GM11168 (cell line): ENCODE data around the gene PTGDR2.

Experiments
- in situ Hi-C: fragments of 300-500 bp; cut with MboI; formaldehyde crosslinking; loops from one replicate; pipeline ENCODE4 v1.12.0; 2022; ENCODE audit warnings: low sequenced_read_pairs; ENCODE audit not compliant: unreplicated experiment

The PTGDR2 gene

GRCh38 chr11:60855726-60856633, at the start of gene PTGDR2:
TSS of gene PTGDR2 (minus strand) at chr11:60855950. CDS start at chr11:60853722, 2,228 bp downstream.
- in situ Hi-C loops: no loop called here

DNA sequence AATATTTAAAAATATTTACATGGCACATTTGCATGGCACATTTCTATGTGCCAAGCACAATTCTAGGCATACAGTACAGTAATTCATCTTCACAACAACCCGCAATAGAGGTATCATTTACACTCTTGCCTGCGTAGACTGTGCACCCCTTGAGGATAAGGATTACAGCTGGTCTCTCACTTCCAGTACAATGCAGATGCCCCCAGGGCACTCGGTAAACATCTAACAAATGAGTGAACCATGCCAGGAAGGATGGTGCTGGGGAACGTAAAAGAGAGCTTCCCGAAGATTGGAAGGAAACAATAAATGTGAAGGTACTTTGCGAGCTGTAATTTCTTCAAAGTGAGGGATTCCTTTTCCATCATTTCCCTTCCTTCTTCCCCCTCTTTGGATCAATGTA, 49.3 kb upstream of the PTGDR2 start:
- in situ Hi-C loops: no loop called here

DNA sequence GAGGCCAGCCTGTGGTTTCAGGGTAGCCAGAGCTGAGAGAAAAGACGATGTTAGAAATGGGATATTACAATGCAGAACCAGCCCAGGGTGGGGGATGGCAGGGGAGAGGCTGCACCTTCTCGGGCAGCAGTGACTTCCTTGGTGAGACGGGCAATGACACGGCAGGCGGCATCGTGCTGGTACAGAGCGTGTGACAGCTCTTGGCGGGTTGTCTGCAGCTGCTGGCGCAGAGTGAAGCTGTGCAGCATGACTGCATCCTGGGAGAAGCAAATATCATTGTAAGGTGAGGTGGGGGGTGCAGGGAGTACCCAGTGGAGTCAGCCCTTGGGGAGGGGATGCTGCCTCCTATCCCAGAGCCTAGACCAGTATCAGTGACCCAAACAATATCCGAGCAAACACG, 46.9 kb upstream of the PTGDR2 start:
- in situ Hi-C loops: no loop called here

GRCh38 chr11:60900673-60901404, 45.1 kb upstream of the PTGDR2 start:
- in situ Hi-C loops: no loop called here

DNA sequence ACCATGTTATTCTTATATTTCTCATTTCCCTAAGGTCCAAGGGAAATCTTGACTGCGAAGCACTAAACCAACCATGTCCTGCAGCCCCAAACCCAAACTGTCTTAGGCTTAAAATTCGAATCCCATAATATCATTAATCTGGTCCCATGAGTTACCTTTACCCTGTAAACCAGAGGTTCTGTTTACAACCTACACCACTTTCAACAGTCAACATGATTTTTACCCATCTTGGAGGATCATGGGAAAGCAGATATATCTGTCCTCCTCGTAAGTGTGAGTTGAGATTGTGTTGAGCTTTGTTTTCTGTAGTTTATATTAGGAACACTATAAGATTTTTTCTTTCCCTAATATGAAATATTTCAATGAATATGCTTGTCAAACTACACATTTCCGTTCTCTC, 44.2 kb upstream of the PTGDR2 start:
- in situ Hi-C loops: no loop called here

DNA sequence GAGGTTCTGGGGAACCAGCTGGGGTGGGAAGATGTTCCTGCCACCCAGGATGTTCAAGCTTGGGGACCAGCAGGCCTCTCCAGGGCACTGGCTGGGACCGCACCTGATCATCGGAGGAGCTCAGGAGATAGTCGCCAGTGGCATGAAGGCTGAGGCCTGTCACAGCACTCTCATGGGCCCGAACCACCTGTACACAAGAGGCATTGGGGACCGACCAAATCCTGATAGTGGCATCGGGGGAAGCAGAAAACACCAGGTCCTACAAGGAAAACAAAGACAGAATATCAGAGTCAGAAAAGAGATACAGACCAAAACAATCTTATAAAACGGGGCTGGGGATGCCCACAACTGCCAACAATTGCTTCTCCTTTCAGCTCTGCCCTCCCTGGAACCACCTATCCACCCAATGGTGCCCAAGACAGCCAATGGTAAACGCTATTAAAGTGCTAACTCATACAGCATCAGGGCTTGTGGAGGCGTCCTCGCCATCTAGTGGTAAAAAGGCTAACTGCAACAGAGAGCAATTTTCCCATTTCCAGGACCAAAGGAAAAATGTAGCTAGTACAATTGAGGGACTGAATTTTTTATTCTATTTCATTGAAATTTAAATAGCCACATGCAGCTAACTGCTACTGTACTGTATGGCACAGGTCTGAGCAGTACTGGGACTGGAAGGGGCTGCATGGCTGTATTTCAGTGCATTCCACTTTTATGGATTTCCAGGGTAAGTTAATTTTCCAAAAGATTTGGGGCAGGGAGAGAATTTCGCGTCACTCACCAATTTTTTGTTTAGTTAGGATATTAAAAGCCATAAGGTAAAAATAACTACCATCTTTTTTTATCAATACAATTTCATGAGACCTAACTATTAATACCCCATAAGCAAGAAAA, 43.5 kb upstream of the PTGDR2 start:
- in situ Hi-C loops: no loop called here

DNA sequence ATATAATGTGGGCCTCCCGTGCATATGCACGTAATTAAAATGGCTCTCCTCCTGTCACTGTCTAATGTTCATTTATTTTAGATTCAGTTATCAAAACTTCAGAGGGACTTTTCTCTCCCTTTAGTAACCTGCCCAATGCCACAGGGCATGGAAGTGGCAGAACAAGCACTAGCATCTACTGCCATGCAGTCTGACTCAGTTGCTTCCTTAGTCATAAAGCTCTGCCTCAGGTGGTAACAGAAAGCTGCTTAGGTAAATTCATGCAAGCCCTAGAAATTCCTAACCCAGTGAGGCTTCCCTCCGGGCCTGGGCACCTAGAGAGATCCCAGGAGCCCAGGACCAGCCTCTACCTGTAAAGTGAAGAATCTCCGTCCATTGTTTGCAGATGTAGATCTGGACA, 41.7 kb upstream of the PTGDR2 start:
- in situ Hi-C loops: no loop called here

GRCh38 chr11:60895687-60896086, 39.9 kb upstream of the PTGDR2 start:
- in situ Hi-C loops: no loop called here

GRCh38 chr11:60891103-60891741, 35.5 kb upstream of the PTGDR2 start:
- in situ Hi-C loops: no loop called here

GRCh38 chr11:60890696-60891095, 34.9 kb upstream of the PTGDR2 start:
- in situ Hi-C loops: no loop called here

DNA sequence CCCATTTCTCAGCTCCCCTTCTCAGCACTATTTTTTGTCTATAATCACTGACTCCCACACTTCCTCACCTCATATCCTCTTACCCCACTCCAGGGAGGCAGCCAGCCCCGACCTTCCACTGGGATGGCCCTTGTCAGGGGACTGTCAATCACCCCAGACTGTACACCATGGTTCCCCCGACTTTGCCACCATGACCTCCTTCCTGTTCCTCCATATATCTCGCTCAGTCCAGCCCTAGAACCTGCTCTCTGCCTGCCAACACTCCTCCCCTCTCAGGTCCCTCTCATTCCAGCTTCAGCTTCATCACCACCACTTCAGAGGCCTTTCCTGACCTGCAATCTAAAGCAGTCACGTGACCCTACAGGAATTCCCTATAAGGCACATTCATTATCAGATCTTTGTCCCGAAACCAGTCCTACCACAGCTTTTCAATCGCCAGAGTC, 34.1 kb upstream of the PTGDR2 start:
- in situ Hi-C loops: no loop called here

DNA sequence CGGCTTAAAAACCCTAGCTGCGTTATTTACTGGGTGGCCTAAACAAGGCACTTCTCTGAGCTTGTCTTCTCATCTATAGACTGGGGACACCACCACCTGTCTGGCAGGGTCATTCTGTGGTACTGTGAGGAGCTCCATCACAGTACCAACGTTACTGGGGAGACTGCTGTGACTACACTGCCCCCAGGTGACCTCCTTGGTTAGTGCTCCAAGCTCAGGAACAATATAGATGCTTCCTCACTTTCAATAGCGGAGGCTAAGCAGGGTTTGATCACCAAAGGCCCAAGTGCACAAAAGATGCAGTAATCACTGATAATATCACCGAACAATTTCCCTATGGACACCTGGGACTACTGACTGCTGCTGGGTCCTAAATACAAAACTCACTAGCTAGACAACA, 31.8 kb upstream of the PTGDR2 start:
- in situ Hi-C loops: no loop called here

DNA sequence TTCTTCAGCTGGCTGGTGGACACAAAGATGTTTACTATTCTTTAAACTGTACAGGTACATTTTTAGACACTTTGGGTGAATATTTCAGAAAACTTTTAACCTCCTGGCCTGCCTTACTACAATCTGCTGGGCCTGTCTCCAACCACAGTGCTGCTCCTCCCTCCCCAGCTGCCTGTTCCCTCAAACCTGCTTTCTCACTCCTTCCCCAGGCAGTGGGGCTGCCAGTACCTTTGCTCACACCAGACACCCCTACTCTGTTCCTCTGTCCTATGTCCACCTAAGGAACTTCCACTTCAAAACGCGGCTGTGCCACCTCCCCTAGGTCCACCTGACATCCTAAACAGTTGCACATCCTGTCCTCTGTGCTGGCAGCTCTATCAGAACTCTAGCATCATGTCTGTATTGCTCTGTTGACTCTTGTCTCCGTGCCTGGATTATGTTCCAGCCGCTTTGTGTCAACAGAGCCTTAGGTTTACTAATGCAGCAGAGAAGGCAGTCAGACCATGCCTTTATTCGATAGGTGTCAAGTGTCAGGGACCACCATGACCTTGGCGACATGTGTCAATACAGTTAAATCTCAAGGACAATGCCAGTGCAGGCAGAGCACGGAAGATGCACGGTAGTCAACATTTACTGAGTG, 25.0 kb upstream of the PTGDR2 start:
- in situ Hi-C loops: no loop called here

GRCh38 chr11:60879971-60880588, 24.3 kb upstream of the PTGDR2 start:
- in situ Hi-C loops: no loop called here

GRCh38 chr11:60879104-60879503, 23.4 kb upstream of the PTGDR2 start:
- in situ Hi-C loops: no loop called here

GRCh38 chr11:60878245-60879101, 22.7 kb upstream of the PTGDR2 start:
- in situ Hi-C loops: no loop called here

GRCh38 chr11:60876168-60876485, 20.4 kb upstream of the PTGDR2 start:
- in situ Hi-C loops: no loop called here
